ENCODE results near the gene TCOF1. TPM values are rescaled to one million over a fixed set of nuclear protein-coding genes. Genes with fewer than 3 reads are reported as not detected.

The TCOF1 gene
- total RNA-seq, 1 experiment from 2014 or later: 109 TPM

DNA sequence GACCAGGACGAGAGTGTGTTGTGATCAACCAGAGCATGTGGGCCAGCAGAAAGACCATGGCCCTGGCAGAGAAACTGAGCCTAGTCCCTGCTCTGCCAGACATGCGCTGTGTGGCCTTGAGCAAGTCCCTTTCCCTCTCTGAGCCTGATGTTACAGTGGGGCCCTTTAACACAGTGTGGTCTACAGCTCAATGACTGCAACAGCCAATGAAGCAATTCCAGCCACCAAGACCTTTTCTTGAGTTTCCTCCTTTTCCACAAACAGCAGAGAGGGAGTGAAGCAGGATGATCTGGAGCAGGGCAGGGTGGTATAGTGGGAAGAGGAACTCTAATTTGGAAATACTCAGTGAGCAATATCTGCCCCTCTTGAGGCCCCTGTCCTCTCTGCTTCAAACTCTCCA is 29.0 kb upstream of the TCOF1 start:
- Histone ChIP-seq H3K27ac (ENCODE audit: low read depth, low read length, poor library complexity, severe bottlenecking) (no peak overlapping the region), H3K4me3 (ENCODE audit: low read depth, low read length, poor library complexity, severe bottlenecking) (no peak overlapping the region), H3K36me3 (ENCODE audit: insufficient read depth, low read length, poor library complexity, severe bottlenecking) (no peaks in the 10 kb centered on the region), H3K27me3 (replicated peaks; ENCODE audit: insufficient read depth, low read depth, low read length, poor library complexity) (no peaks in the 10 kb centered on the region), H3K4me1 (ENCODE audit: insufficient read depth, low read length, poor library complexity, severe bottlenecking) (no peaks in the 10 kb centered on the region), H3K9me3 (ENCODE audit: low read depth, low read length, poor library complexity, severe bottlenecking) (no peaks in the 10 kb centered on the region)
- CTCF ChIA-PET: no interaction called here
- no peak for DNase-seq (ENCODE audit: low spot score)
- TF ChIP-seq, protein P1, sequence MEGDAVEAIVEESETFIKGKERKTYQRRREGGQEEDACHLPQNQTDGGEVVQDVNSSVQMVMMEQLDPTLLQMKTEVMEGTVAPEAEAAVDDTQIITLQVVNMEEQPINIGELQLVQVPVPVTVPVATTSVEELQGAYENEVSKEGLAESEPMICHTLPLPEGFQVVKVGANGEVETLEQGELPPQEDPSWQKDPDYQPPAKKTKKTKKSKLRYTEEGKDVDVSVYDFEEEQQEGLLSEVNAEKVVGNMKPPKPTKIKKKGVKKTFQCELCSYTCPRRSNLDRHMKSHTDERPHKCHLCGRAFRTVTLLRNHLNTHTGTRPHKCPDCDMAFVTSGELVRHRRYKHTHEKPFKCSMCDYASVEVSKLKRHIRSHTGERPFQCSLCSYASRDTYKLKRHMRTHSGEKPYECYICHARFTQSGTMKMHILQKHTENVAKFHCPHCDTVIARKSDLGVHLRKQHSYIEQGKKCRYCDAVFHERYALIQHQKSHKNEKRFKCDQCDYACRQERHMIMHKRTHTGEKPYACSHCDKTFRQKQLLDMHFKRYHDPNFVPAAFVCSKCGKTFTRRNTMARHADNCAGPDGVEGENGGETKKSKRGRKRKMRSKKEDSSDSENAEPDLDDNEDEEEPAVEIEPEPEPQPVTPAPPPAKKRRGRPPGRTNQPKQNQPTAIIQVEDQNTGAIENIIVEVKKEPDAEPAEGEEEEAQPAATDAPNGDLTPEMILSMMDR (conservative IDR thresholded peaks at IDR 0.05; ENCODE audit: low read depth, low read length): no peak
- TF ChIP-seq EZH2 (IDR thresholded peaks at IDR 0.05; ENCODE audit: borderline replicate concordance, low read depth, low read length, poor library complexity, severe bottlenecking): no peak
- BruUV-seq (replicated peaks): no TSS peak
- POLR2A ChIA-PET (ENCODE audit: low non-redundant PET): no interaction called here
- intact Hi-C loops (cut with micrococcal nuclease; ENCODE audit: unreplicated experiment): no loop called here

DNA sequence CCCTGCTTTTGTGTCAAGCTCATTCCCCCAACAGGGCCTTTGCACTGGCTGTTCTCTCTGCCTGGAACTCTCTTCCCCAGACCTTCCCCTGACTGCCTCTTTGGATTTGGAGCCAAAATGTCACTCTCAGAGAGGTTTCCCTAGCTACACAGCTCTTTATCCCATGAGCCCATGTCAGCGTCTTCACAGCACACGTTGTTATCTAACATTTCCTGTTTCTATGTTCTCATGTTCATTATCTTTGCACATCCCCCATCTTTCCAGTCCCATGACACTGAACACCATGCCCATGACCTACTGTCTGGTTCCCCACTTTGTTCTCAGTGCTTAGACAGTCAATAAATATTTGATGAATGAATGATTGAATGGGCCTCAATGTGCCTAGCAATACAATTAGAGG is 28.5 kb upstream of the TCOF1 start:
- intact Hi-C loops (cut with micrococcal nuclease; ENCODE audit: unreplicated experiment): no loop called here
- Histone ChIP-seq H3K27ac (ENCODE audit: low read depth, low read length, poor library complexity, severe bottlenecking) (no peak overlapping the region), H3K4me3 (ENCODE audit: low read depth, low read length, poor library complexity, severe bottlenecking) (no peak overlapping the region), H3K9me3 (ENCODE audit: low read depth, low read length, poor library complexity, severe bottlenecking) (no peaks in the 10 kb centered on the region), H3K4me1 (ENCODE audit: insufficient read depth, low read length, poor library complexity, severe bottlenecking) (no peaks in the 10 kb centered on the region), H3K27me3 (replicated peaks; ENCODE audit: insufficient read depth, low read depth, low read length, poor library complexity) (no peaks in the 10 kb centered on the region), H3K36me3 (ENCODE audit: insufficient read depth, low read length, poor library complexity, severe bottlenecking) (no peaks in the 10 kb centered on the region)
- no TSS peak for BruUV-seq (replicated peaks)
- CTCF ChIA-PET: no interaction called here
- no peak for DNase-seq (ENCODE audit: low spot score)
- POLR2A ChIA-PET (ENCODE audit: low non-redundant PET): no interaction called here
- TF ChIP-seq EZH2 (IDR thresholded peaks at IDR 0.05; ENCODE audit: borderline replicate concordance, low read depth, low read length, poor library complexity, severe bottlenecking): no peak
- TF ChIP-seq, protein P1 (conservative IDR thresholded peaks at IDR 0.05; ENCODE audit: low read depth, low read length): no peak

DNA sequence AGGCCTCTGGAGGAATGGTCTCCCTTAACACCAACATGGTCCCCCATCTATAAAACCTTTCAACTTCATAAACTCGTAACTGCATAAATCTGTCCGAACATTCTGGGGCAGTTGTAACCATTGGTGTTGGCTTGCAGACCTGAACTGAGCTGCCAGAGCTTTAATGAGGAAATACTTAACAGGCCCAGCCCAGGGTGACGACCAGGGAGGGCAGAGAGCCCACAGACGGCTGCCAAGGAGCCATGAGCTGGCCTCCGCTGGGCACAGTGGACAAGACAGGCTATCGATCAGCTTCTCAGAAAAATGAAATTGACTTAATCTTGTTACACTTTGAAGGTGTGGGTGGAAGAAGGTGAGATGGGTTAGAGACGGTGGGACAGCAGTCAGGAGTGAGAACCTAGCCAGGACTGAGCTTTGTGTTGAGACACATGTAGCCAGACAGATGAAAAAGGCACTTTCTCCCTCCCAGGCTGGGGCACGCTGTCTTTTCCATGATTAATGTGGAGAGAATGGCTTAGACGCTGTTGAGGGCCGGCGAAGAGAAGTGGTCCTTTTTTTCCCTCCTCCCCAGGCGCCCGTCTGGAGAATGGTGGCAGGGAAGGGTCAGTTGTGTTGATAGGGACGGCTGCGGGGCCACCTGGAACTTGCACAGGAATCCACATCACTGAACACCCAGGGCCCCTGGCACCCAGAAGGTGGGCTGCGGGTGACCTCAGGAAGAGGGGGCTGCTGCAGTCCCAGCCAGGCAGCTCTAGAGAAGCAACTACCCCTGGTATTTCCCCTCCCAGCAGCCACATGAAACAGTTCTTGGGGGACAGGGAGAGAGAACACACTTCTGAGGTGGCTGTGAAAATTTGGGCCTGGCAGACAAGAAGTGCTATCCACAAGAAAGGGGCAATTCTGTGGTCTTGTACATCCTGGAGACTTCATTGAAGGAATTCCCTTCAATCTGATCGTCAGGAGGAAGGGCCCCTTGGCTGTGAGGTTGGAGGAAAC is 27.3 kb upstream of the TCOF1 start:
- no TSS peak for BruUV-seq (replicated peaks)
- H3K27ac ChIP-seq (ENCODE audit: low read depth, low read length, poor library complexity, severe bottlenecking): no peak overlapping the region
- no peak for DNase-seq (ENCODE audit: low spot score)
- TF ChIP-seq, protein P1 (conservative IDR thresholded peaks at IDR 0.05; ENCODE audit: low read depth, low read length): no peak
- TF ChIP-seq EZH2 (IDR thresholded peaks at IDR 0.05; ENCODE audit: borderline replicate concordance, low read depth, low read length, poor library complexity, severe bottlenecking): no peak
- H3K4me3 ChIP-seq (ENCODE audit: low read depth, low read length, poor library complexity, severe bottlenecking): no peak overlapping the region
- no peaks in the 10 kb centered on the region for H3K27me3 ChIP-seq (replicated peaks; ENCODE audit: insufficient read depth, low read depth, low read length, poor library complexity)
- intact Hi-C loops (cut with micrococcal nuclease; ENCODE audit: unreplicated experiment): no loop called here
- CTCF ChIA-PET: no interaction called here
- H3K36me3 ChIP-seq (ENCODE audit: insufficient read depth, low read length, poor library complexity, severe bottlenecking): no peaks in the 10 kb centered on the region
- no peaks in the 10 kb centered on the region for H3K4me1 ChIP-seq (ENCODE audit: insufficient read depth, low read length, poor library complexity, severe bottlenecking)
- no peaks in the 10 kb centered on the region for H3K9me3 ChIP-seq (ENCODE audit: low read depth, low read length, poor library complexity, severe bottlenecking)
- POLR2A ChIA-PET (ENCODE audit: low non-redundant PET): no interaction called here
